Measurements from ENCODE around the gene GATA2.

Gene GATA2

GRCh38 chr3:128492671-128493569 lies at the start of gene GATA2:
Gene GATA2, minus strand, starts transcription at chr3:128493201. Its CDS starts 6,170 bp downstream, at chr3:128487031.
- DNase-seq, result no peak

- DNase-seq, result no peak
These were observed 48.2 kb upstream of the GATA2 start for GRCh38 chr3:128541246-128541645.

GRCh38 chr3:128539376-128539775 lies 46.4 kb upstream of the GATA2 start:
- DNase-seq, result no peak

GRCh38 chr3:128537091-128537703 lies 44.2 kb upstream of the GATA2 start:
- DNase-seq, result no peak

GRCh38 chr3:128532012-128532983 lies 39.3 kb upstream of the GATA2 start:
- no peak for DNase-seq

GRCh38 chr3:128524374-128525299 lies 31.6 kb upstream of the GATA2 start:
- DNase-seq, result no peak

- no peak for DNase-seq
These were observed 30.6 kb upstream of the GATA2 start for GRCh38 chr3:128523591-128523990.

GRCh38 chr3:128521715-128522114 lies 28.7 kb upstream of the GATA2 start:
- no peak for DNase-seq

GRCh38 chr3:128518587-128519490 lies 25.8 kb upstream of the GATA2 start:
- DNase-seq, result no peak

- no peak for DNase-seq
These were observed 24.6 kb upstream of the GATA2 start for GRCh38 chr3:128517648-128518047.

GRCh38 chr3:128515967-128516366 lies 23.0 kb upstream of the GATA2 start:
- no peak for DNase-seq

- no peak for DNase-seq
These were observed 15.9 kb upstream of the GATA2 start for GRCh38 chr3:128508852-128509251.

- DNase-seq, result no peak
These were observed 13.8 kb upstream of the GATA2 start for GRCh38 chr3:128506754-128507153.

GRCh38 chr3:128505771-128506170 lies 12.8 kb upstream of the GATA2 start:
- DNase-seq, result no peak

- DNase-seq, result no peak
These were observed 12.1 kb upstream of the GATA2 start for GRCh38 chr3:128504963-128505730.

GRCh38 chr3:128504533-128504915 lies 11.5 kb upstream of the GATA2 start:
- peak; percentile 22 for DNase-seq

- no peak for DNase-seq
These were observed 10.9 kb upstream of the GATA2 start for GRCh38 chr3:128503751-128504532.

- no peak for DNase-seq
These were observed 10.2 kb upstream of the GATA2 start for GRCh38 chr3:128503164-128503651.

- DNase-seq, result no peak
These were observed 9.7 kb upstream of the GATA2 start for GRCh38 chr3:128502712-128503111.

Measured in COR-L47 (cell line).